ENCODE results near the gene PIP4K2C.
"Not testable (repeated sequence)": the region's sequence is repeated elsewhere in the genome, so short reads cannot be mapped to it uniquely, and the experiment has no call there.

The PIP4K2C gene

GRCh38 chr12:57564178-57564740 is 26.7 kb upstream of the PIP4K2C start:
- H3K9me3 ChIP-seq (ENCODE audit: control insufficient read depth, insufficient read depth, low read length): no peaks in the 10 kb centered on the region
- no peak overlapping the region for H3K9ac ChIP-seq (ENCODE audit: low read depth, low read length)
- peaks cover 15% of the 10 kb centered on the region for H3K36me3 ChIP-seq (ENCODE audit: control insufficient read depth, insufficient read depth, low read length)
- H3K4me3 ChIP-seq (ENCODE audit: low read depth, low read length): no peak overlapping the region
- no peaks in the 10 kb centered on the region for H3K4me1 ChIP-seq (ENCODE audit: control insufficient read depth, insufficient read depth, low read length)
- H3K27me3 ChIP-seq (ENCODE audit: control insufficient read depth, insufficient read depth, low read length): no peaks in the 10 kb centered on the region

GRCh38 chr12:57568838-57569237 is 22.2 kb upstream of the PIP4K2C start:
- Histone ChIP-seq H3K4me1 (ENCODE audit: control insufficient read depth, insufficient read depth, low read length) (no peaks in the 10 kb centered on the region), H3K36me3 (ENCODE audit: control insufficient read depth, insufficient read depth, low read length) (peaks cover 35% of the 10 kb centered on the region), H3K9me3 (ENCODE audit: control insufficient read depth, insufficient read depth, low read length) (no peaks in the 10 kb centered on the region), H3K27me3 (ENCODE audit: control insufficient read depth, insufficient read depth, low read length) (no peaks in the 10 kb centered on the region), H3K4me3 (ENCODE audit: low read depth, low read length) (no peak overlapping the region), H3K9ac (ENCODE audit: low read depth, low read length) (no peak overlapping the region)

GRCh38 chr12:57569858-57570257 is 21.1 kb upstream of the PIP4K2C start:
- no peaks in the 10 kb centered on the region for H3K4me1 ChIP-seq (ENCODE audit: control insufficient read depth, insufficient read depth, low read length)
- H3K9ac ChIP-seq (ENCODE audit: low read depth, low read length): no peak overlapping the region
- H3K4me3 ChIP-seq (ENCODE audit: low read depth, low read length): no peak overlapping the region
- H3K36me3 ChIP-seq (ENCODE audit: control insufficient read depth, insufficient read depth, low read length): peaks cover 33% of the 10 kb centered on the region
- no peaks in the 10 kb centered on the region for H3K27me3 ChIP-seq (ENCODE audit: control insufficient read depth, insufficient read depth, low read length)
- H3K9me3 ChIP-seq (ENCODE audit: control insufficient read depth, insufficient read depth, low read length): no peaks in the 10 kb centered on the region

- H3K4me3 ChIP-seq (ENCODE audit: low read depth, low read length); H3K4me1 ChIP-seq (ENCODE audit: control insufficient read depth, insufficient read depth, low read length); H3K9me3 ChIP-seq (ENCODE audit: control insufficient read depth, insufficient read depth, low read length); H3K9ac ChIP-seq (ENCODE audit: low read depth, low read length); H3K27me3 ChIP-seq (ENCODE audit: control insufficient read depth, insufficient read depth, low read length): not testable (repeated sequence)
- H3K36me3 ChIP-seq (ENCODE audit: control insufficient read depth, insufficient read depth, low read length): peaks cover 38% of the 10 kb centered on the region
Observed at GRCh38 chr12:57570438-57570837, 20.6 kb upstream of the PIP4K2C start.

- no peaks in the 10 kb centered on the region for H3K27me3 ChIP-seq (ENCODE audit: control insufficient read depth, insufficient read depth, low read length)
- no peaks in the 10 kb centered on the region for H3K9me3 ChIP-seq (ENCODE audit: control insufficient read depth, insufficient read depth, low read length)
- no peaks in the 10 kb centered on the region for H3K4me1 ChIP-seq (ENCODE audit: control insufficient read depth, insufficient read depth, low read length)
- H3K4me3 ChIP-seq (ENCODE audit: low read depth, low read length): no peak overlapping the region
- peaks cover 48% of the 10 kb centered on the region for H3K36me3 ChIP-seq (ENCODE audit: control insufficient read depth, insufficient read depth, low read length)
- H3K9ac ChIP-seq (ENCODE audit: low read depth, low read length): no peak overlapping the region
Observed at GRCh38 chr12:57571926-57572762, 18.8 kb upstream of the PIP4K2C start.

GRCh38 chr12:57574795-57575194 is 16.2 kb upstream of the PIP4K2C start:
- peaks cover 42% of the 10 kb centered on the region for H3K36me3 ChIP-seq (ENCODE audit: control insufficient read depth, insufficient read depth, low read length)

GRCh38 chr12:57575771-57576612 is 15.0 kb upstream of the PIP4K2C start:
- no peaks in the 10 kb centered on the region for H3K9me3 ChIP-seq (ENCODE audit: control insufficient read depth, insufficient read depth, low read length)
- H3K36me3 ChIP-seq (ENCODE audit: control insufficient read depth, insufficient read depth, low read length): peaks cover 42% of the 10 kb centered on the region
- H3K4me3 ChIP-seq (ENCODE audit: low read depth, low read length): no peak overlapping the region
- H3K9ac ChIP-seq (ENCODE audit: low read depth, low read length): no peak overlapping the region
- no peaks in the 10 kb centered on the region for H3K4me1 ChIP-seq (ENCODE audit: control insufficient read depth, insufficient read depth, low read length)
- H3K27me3 ChIP-seq (ENCODE audit: control insufficient read depth, insufficient read depth, low read length): no peaks in the 10 kb centered on the region

More at GRCh38 chr12:57574795-57575194, 16.2 kb upstream of the PIP4K2C start:
- H3K4me1 ChIP-seq (ENCODE audit: control insufficient read depth, insufficient read depth, low read length): no peaks in the 10 kb centered on the region
- H3K9me3 ChIP-seq (ENCODE audit: control insufficient read depth, insufficient read depth, low read length): no peaks in the 10 kb centered on the region
- H3K9ac ChIP-seq (ENCODE audit: low read depth, low read length): no peak overlapping the region
- no peak overlapping the region for H3K4me3 ChIP-seq (ENCODE audit: low read depth, low read length)
- H3K27me3 ChIP-seq (ENCODE audit: control insufficient read depth, insufficient read depth, low read length): no peaks in the 10 kb centered on the region

GRCh38 chr12:57576613-57577160 is 14.3 kb upstream of the PIP4K2C start:
- Histone ChIP-seq H3K4me1 (ENCODE audit: control insufficient read depth, insufficient read depth, low read length) (no peaks in the 10 kb centered on the region), H3K9ac (ENCODE audit: low read depth, low read length) (no peak overlapping the region), H3K27me3 (ENCODE audit: control insufficient read depth, insufficient read depth, low read length) (no peaks in the 10 kb centered on the region), H3K9me3 (ENCODE audit: control insufficient read depth, insufficient read depth, low read length) (no peaks in the 10 kb centered on the region), H3K4me3 (ENCODE audit: low read depth, low read length) (no peak overlapping the region), H3K36me3 (ENCODE audit: control insufficient read depth, insufficient read depth, low read length) (peaks cover 37% of the 10 kb centered on the region)

GRCh38 chr12:57577981-57578758 is 12.8 kb upstream of the PIP4K2C start:
- Histone ChIP-seq H3K36me3 (ENCODE audit: control insufficient read depth, insufficient read depth, low read length) (peaks cover 23% of the 10 kb centered on the region), H3K4me1 (ENCODE audit: control insufficient read depth, insufficient read depth, low read length) (no peaks in the 10 kb centered on the region), H3K27me3 (ENCODE audit: control insufficient read depth, insufficient read depth, low read length) (no peaks in the 10 kb centered on the region), H3K9me3 (ENCODE audit: control insufficient read depth, insufficient read depth, low read length) (no peaks in the 10 kb centered on the region), H3K4me3 (ENCODE audit: low read depth, low read length) (no peak overlapping the region), H3K9ac (ENCODE audit: low read depth, low read length) (no peak overlapping the region)

GRCh38 chr12:57579011-57579410 is 12.0 kb upstream of the PIP4K2C start:
- Histone ChIP-seq H3K36me3 (ENCODE audit: control insufficient read depth, insufficient read depth, low read length) (peaks cover 22% of the 10 kb centered on the region), H3K4me3 (ENCODE audit: low read depth, low read length) (no peak overlapping the region), H3K9ac (ENCODE audit: low read depth, low read length) (no peak overlapping the region), H3K9me3 (ENCODE audit: control insufficient read depth, insufficient read depth, low read length) (no peaks in the 10 kb centered on the region), H3K27me3 (ENCODE audit: control insufficient read depth, insufficient read depth, low read length) (no peaks in the 10 kb centered on the region), H3K4me1 (ENCODE audit: control insufficient read depth, insufficient read depth, low read length) (no peaks in the 10 kb centered on the region)
